Natural killer cell (primary cell): ENCODE measurements around the gene USF3. TPM values are rescaled to one million over a fixed set of nuclear protein-coding genes. Genes with fewer than 3 reads are reported as not detected.

ENCODE experiments used
- ATAC-seq, 3 donors: fragments of 150-1000 bp in 2 of 3; fragments of 200-7000 bp in 1 of 3; cut with Tn5 transposase; 1 replicate in 1 of 3; 2 replicates in 2 of 3; pipeline ENCODE4 v1.10.0; 2021; ENCODE audit warnings: mild to moderate bottlenecking in 2 of 3, moderate library complexity in 2 of 3
- DNase-seq, 2 donors: peaks; one replicate each; pipeline versions ENCODE4 v3.0.0 to v3.0.0-alpha.2; 2013 to 2021; ENCODE audit warnings: mixed read lengths in 1 of 2
- H3K27ac ChIP-seq: one replicate; pipeline ENCODE4 v1.5.1; 2013; ENCODE audit warnings: mild to moderate bottlenecking, low read length
- H3K27me3 ChIP-seq: one replicate; pipeline ENCODE4 v1.6.1; 2013; ENCODE audit warnings: low read length; ENCODE audit not compliant: control insufficient read depth, insufficient read depth
- H3K36me3 ChIP-seq: one replicate; pipeline ENCODE4 v1.6.1; 2013; ENCODE audit warnings: low read length; ENCODE audit not compliant: control insufficient read depth, insufficient read depth
- H3K4me1 ChIP-seq: one replicate; pipeline ENCODE4 v1.6.1; 2013; ENCODE audit warnings: low read length; ENCODE audit not compliant: control insufficient read depth, insufficient read depth
- H3K4me3 ChIP-seq: one replicate; pipeline ENCODE4 v1.5.1; 2013; ENCODE audit warnings: low read length
- H3K9me3 ChIP-seq: one replicate; pipeline ENCODE4 v1.6.1; 2013; ENCODE audit warnings: low read length; ENCODE audit not compliant: control insufficient read depth, insufficient read depth
- H3K27ac Mint-ChIP-seq, 2 donors: one replicate each; pipeline ENCODE4 v1.8.0; 2022; ENCODE audit warnings: mild to moderate bottlenecking in 2 of 2, mixed read lengths in 2 of 2, moderate library complexity in 1 of 2
- H3K27me3 Mint-ChIP-seq, 2 donors: one replicate each; pipeline ENCODE4 v1.8.0; 2022; ENCODE audit warnings: low read depth in 2 of 2, mixed read lengths in 2 of 2
- H3K36me3 Mint-ChIP-seq: one replicate; pipeline ENCODE4 v1.8.0; 2022; ENCODE audit warnings: mixed read lengths
- H3K4me1 Mint-ChIP-seq, 2 donors: one replicate each; pipeline ENCODE4 v1.8.0; 2022; ENCODE audit warnings: mixed read lengths in 2 of 2
- H3K4me3 Mint-ChIP-seq: one replicate; pipeline ENCODE4 v1.8.0; 2022; ENCODE audit warnings: mild to moderate bottlenecking, moderate library complexity, mixed read lengths
- H3K9me3 Mint-ChIP-seq, 2 donors: one replicate each; pipeline ENCODE4 v1.8.0; 2022; ENCODE audit warnings: mixed read lengths in 2 of 2
- WGBS: methylation state at CpG from one replicate; pipeline ENCODE4 v1.1.7; 2013; ENCODE audit warnings: missing lambda C conversion rate; ENCODE audit not compliant: insufficient coverage; 5-methylcytosine and 5-hydroxymethylcytosine counted together
- intact Hi-C: fragments of 100-400 bp; cut with micrococcal nuclease; formaldehyde crosslinking; loops from one replicate; pipeline ENCODE4 v1.14.2; 2022
- total RNA-seq, 4 donors: library from RNA; stranded (reverse); fragments of 120-200 nt in 1 of 4; gene quantifications; one replicate each; pipeline versions ENCODE4 v1.2.3 to v1.2.4, GENCODE V29; 2013 to 2022
- TF ChIP-seq, protein P1 (sequence below): fragments of 200-600 bp; IDR thresholded peaks from one replicate; pipeline ENCODE4 v1.8.0; 2022; ENCODE audit warnings: antibody characterized with exemption

The USF3 gene
- total RNA-seq, 3 donors from 2014 or later (not counting 1 experiment from before 2014, with no cell fraction given): 38.0 to 43.0 (median 41.8) TPM

GRCh38 chr3:113606539-113607218 is 89.8 kb downstream of the USF3 start:
- DNase-seq (peak in 1 of 2 donors; percentile 58), ATAC-seq (peak; percentile 82 to 93 (median 85))
- intact Hi-C loops: no loop called here
- TF ChIP-seq, protein P1, sequence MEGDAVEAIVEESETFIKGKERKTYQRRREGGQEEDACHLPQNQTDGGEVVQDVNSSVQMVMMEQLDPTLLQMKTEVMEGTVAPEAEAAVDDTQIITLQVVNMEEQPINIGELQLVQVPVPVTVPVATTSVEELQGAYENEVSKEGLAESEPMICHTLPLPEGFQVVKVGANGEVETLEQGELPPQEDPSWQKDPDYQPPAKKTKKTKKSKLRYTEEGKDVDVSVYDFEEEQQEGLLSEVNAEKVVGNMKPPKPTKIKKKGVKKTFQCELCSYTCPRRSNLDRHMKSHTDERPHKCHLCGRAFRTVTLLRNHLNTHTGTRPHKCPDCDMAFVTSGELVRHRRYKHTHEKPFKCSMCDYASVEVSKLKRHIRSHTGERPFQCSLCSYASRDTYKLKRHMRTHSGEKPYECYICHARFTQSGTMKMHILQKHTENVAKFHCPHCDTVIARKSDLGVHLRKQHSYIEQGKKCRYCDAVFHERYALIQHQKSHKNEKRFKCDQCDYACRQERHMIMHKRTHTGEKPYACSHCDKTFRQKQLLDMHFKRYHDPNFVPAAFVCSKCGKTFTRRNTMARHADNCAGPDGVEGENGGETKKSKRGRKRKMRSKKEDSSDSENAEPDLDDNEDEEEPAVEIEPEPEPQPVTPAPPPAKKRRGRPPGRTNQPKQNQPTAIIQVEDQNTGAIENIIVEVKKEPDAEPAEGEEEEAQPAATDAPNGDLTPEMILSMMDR: no peak
- H3K27me3 Mint-ChIP-seq: no peaks in the 10 kb centered on the region
- peak overlapping the region; percentile 39 for H3K27ac ChIP-seq
- peaks cover 18 to 21% of the 10 kb centered on the region in 2 donors for H3K4me1 Mint-ChIP-seq
- H3K9me3 ChIP-seq: no peaks in the 10 kb centered on the region
- peak overlapping the region; percentile 45 for H3K4me3 Mint-ChIP-seq
- 7% methylated on average over 8 of the region's 8 CpGs for WGBS
- no peak overlapping the region for H3K4me3 ChIP-seq
- no peaks in the 10 kb centered on the region for H3K9me3 Mint-ChIP-seq
- peaks cover 70% of the 10 kb centered on the region for H3K36me3 ChIP-seq
- H3K27ac Mint-ChIP-seq: peak overlapping the region; percentile 58 to 80
- H3K27me3 ChIP-seq: no peaks in the 10 kb centered on the region
- H3K4me1 ChIP-seq: peaks cover 20% of the 10 kb centered on the region
- peaks cover 27% of the 10 kb centered on the region for H3K36me3 Mint-ChIP-seq

DNA sequence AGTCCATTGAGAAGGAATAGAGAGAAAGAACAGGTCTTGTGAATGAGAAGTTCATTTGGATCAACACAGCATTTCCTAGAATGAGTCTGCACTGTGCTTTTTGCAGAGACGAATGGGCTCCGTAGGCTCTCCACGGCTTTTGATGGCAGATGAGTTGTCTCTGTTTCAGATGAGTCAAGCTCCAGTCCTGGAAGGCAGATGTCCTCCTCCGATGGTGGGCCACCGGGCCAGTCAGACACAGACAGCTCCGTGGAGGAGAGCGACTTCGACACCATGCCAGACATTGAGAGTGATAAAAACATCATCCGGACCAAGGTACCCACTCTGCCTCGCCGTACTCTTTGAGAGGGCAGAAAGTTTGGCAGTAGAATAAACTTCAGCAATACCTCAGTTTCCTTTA is 93.6 kb downstream of the USF3 start:
- Histone ChIP-seq H3K9me3 (no peaks in the 10 kb centered on the region), H3K27me3 (no peaks in the 10 kb centered on the region), H3K4me3 (no peak overlapping the region), H3K4me1 (peaks cover 17% of the 10 kb centered on the region), H3K27ac (no peak overlapping the region), H3K36me3 (peaks cover 45% of the 10 kb centered on the region)
- TF ChIP-seq, protein P1: no peak
- H3K36me3 Mint-ChIP-seq: peaks cover 6% of the 10 kb centered on the region
- no peak overlapping the region for H3K4me3 Mint-ChIP-seq
- ATAC-seq (no peak), DNase-seq (no peak)
- H3K4me1 Mint-ChIP-seq: peaks cover 15 to 17% of the 10 kb centered on the region in 2 donors
- no peak overlapping the region for H3K27ac Mint-ChIP-seq
- H3K27me3 Mint-ChIP-seq: no peaks in the 10 kb centered on the region
- intact Hi-C loops: no loop called here
- H3K9me3 Mint-ChIP-seq: no peaks in the 10 kb centered on the region
- WGBS: 97% methylated on average over 11 of the region's 11 CpGs

DNA sequence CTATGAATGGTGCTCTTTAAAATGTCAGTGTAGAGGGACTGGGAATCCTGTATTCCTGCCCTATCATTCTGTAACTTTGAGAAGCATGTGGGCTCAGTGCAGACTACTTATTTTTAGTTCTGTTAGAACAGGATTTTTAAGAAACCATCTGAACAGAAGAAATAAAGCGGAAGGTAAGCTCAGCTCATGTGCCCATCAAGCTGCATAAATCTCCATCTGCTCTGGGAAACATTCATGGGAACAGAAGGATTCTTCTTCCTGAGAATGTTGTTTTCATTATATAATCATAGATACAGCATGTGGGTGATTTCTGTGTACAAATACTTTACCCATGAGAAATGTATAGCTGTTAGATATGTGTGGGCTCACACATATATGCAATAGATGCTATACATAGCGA is 94.2 kb downstream of the USF3 start:
- H3K9me3 ChIP-seq: no peaks in the 10 kb centered on the region
- Mint-ChIP-seq H3K36me3 (peaks cover 5% of the 10 kb centered on the region), H3K27ac (no peak overlapping the region), H3K4me3 (no peak overlapping the region), H3K9me3 (no peaks in the 10 kb centered on the region), H3K4me1 (peaks cover 11 to 12% of the 10 kb centered on the region in 2 donors), H3K27me3 (no peaks in the 10 kb centered on the region)
- ATAC-seq (no peak), DNase-seq (no peak)
- intact Hi-C loops: no loop called here
- TF ChIP-seq, protein P1: no peak
- no peaks in the 10 kb centered on the region for H3K27me3 ChIP-seq
- no peak overlapping the region for H3K27ac ChIP-seq
- H3K4me3 ChIP-seq: no peak overlapping the region
- WGBS: 100% methylated on average over 1 of the region's 2 CpGs
- H3K4me1 ChIP-seq: peaks cover 12% of the 10 kb centered on the region
- H3K36me3 ChIP-seq: peaks cover 40% of the 10 kb centered on the region

GRCh38 chr3:113601240-113601639 is 95.2 kb downstream of the USF3 start:
- no peak overlapping the region for H3K27ac ChIP-seq
- DNase-seq (no peak), ATAC-seq (no peak)
- H3K9me3 Mint-ChIP-seq: no peaks in the 10 kb centered on the region
- no peak overlapping the region for H3K4me3 Mint-ChIP-seq
- no peak overlapping the region for H3K27ac Mint-ChIP-seq
- no peak overlapping the region for H3K4me3 ChIP-seq
- peaks cover under 1 to 1% of the 10 kb centered on the region in 2 donors for H3K4me1 Mint-ChIP-seq
- intact Hi-C loops: no loop called here
- H3K36me3 Mint-ChIP-seq: peaks cover 5% of the 10 kb centered on the region
- WGBS: 100% methylated on average over 2 of the region's 2 CpGs
- no peaks in the 10 kb centered on the region for H3K9me3 ChIP-seq
- TF ChIP-seq, protein P1: no peak
- H3K27me3 ChIP-seq: no peaks in the 10 kb centered on the region
- no peaks in the 10 kb centered on the region for H3K27me3 Mint-ChIP-seq
- peaks cover 39% of the 10 kb centered on the region for H3K36me3 ChIP-seq
- H3K4me1 ChIP-seq: peaks cover 2% of the 10 kb centered on the region
